K562 (cell line): ENCODE results near the gene ALDOB. TPM values are rescaled to one million over a fixed set of nuclear protein-coding genes. Genes with fewer than 3 reads are reported as not detected.

Experiments
- ATAC-seq: fragments of 200-7000 bp; cut with Tn5 transposase; 3 replicates; pipeline ENCODE4 v1.9.1; 2020; ENCODE audit warnings: moderate library complexity
- BruUV-seq: library from RNA; stranded (reverse); fragments of 400-500 nt; replicated peaks from 2 replicates; lab custom pipeline; 2021; lab: Mats Ljungman, UMichigan
- CTCF ChIA-PET: fragments of 300-600 bp; formaldehyde crosslinking; extraction: SDS; loops from one replicate; lab custom pipeline; 2021; ENCODE audit warnings: low intra/inter-chr PET ratio; lab: Yijun Ruan, JAX
- POLR2A ChIA-PET: fragments of 300-600, 350-650 bp; sonication (Branson Sonifier 250); formaldehyde crosslinking; extraction: SDS; loops from one replicate; lab custom pipeline; 2021; ENCODE audit warnings: antibody characterized with exemption, inconsistent platforms; lab: Yijun Ruan, JAX
- DNase-seq, 4 experiments: peaks; one replicate each; pipeline versions ENCODE4 v3.0.0 to v3.0.0-alpha.2; 2011 to 2018; ENCODE audit warnings: low spot score in 3 of 4, mixed read lengths in 3 of 4; ENCODE audit errors: extremely low read depth in 1 of 4
- FAIRE-seq: peaks from 2 replicates; lab custom pipeline; 2011; peaks lifted over from hg19 to GRCh38; lab: Jason Lieb, UNC
- H2AFZ ChIP-seq: 2 replicates; pipeline ENCODE4 v1.6.0; 2011; ENCODE audit warnings: low read depth, low read length, control low read depth, inconsistent platforms
- H3K27ac ChIP-seq: fragments of 200-600 bp; 3 replicates; pipeline ENCODE4 v1.8.0; 2011; ENCODE audit warnings: low read depth, mild to moderate bottlenecking, control low read depth, inconsistent platforms, low read length, moderate library complexity, mixed read lengths; ENCODE audit errors: extremely low read depth
- H3K27me3 ChIP-seq, 2 experiments: fragments of 300-600 bp in 1 of 2; 2 replicates in 1 of 2; 3 replicates in 1 of 2; pipeline versions ENCODE4 v1.6.0 to v1.8.0; 2011; ENCODE audit warnings: inconsistent platforms in 2 of 2, low read length in 2 of 2, mild to moderate bottlenecking in 1 of 2, mixed read lengths in 1 of 2, moderate library complexity in 1 of 2; ENCODE audit not compliant: control insufficient read depth in 2 of 2, insufficient read depth in 2 of 2
- H3K36me3 ChIP-seq: fragments of 300-600 bp; 3 replicates; pipeline ENCODE4 v1.8.0; 2011; ENCODE audit warnings: mild to moderate bottlenecking, low read length, inconsistent platforms; ENCODE audit not compliant: control insufficient read depth, insufficient read depth
- H3K4me1 ChIP-seq, 2 experiments: fragments of 200-600 bp in 1 of 2; replicated peaks in 1 of 2; 2 replicates in 1 of 2; 3 replicates in 1 of 2; pipeline versions ENCODE4 v1.5.1 to v1.8.0; 2011; ENCODE audit warnings: inconsistent platforms in 2 of 2, low read length in 2 of 2, mild to moderate bottlenecking in 1 of 2, mixed read lengths in 1 of 2, moderate library complexity in 1 of 2; ENCODE audit not compliant: control insufficient read depth in 2 of 2, insufficient read depth in 2 of 2
- H3K4me2 ChIP-seq: 2 replicates; pipeline ENCODE4 v1.6.1; 2011; ENCODE audit warnings: low read length, control low read depth, inconsistent platforms, mixed read lengths; ENCODE audit not compliant: insufficient read depth
- H3K4me3 ChIP-seq: fragments of 200-600 bp; sonication (generic), shearing (Covaris generic); 2 replicates; pipeline ENCODE4 v1.5.1; 2016; ENCODE audit warnings: control low read depth, inconsistent platforms
- H3K79me2 ChIP-seq: fragments of 200-600 bp; 3 replicates; pipeline ENCODE4 v1.8.0; 2011; ENCODE audit warnings: low read length, inconsistent platforms; ENCODE audit not compliant: control insufficient read depth, insufficient read depth
- H3K9ac ChIP-seq, 2 experiments: 2 replicates each; pipeline versions ENCODE4 v1.6.0 to v1.6.1; 2011; ENCODE audit warnings: low read depth in 2 of 2, low read length in 2 of 2, control low read depth in 1 of 2, inconsistent platforms in 1 of 2, mild to moderate bottlenecking in 1 of 2, mixed read lengths in 1 of 2; ENCODE audit not compliant: insufficient read depth in 1 of 2
- H3K9me1 ChIP-seq: one replicate; pipeline ENCODE4 v1.6.0; 2011; ENCODE audit warnings: inconsistent platforms, mild to moderate bottlenecking, low read length, moderate library complexity; ENCODE audit not compliant: control insufficient read depth, insufficient read depth
- H3K9me3 ChIP-seq: replicated peaks from 2 replicates; pipeline ENCODE4 v1.5.1; 2011; ENCODE audit warnings: low read depth, low read length, inconsistent platforms; ENCODE audit not compliant: control insufficient read depth, insufficient read depth
- H4K20me1 ChIP-seq: replicated peaks from 2 replicates; pipeline ENCODE4 v1.6.1; 2011; ENCODE audit warnings: low read length, inconsistent platforms, mixed read lengths; ENCODE audit not compliant: control insufficient read depth, insufficient read depth
- BRF1 ChIP-seq: IDR thresholded peaks from 3 replicates; pipeline ENCODE4 v1.6.1; 2011; ENCODE audit warnings: borderline replicate concordance, mild to moderate bottlenecking; ENCODE audit not compliant: insufficient read length; ENCODE audit errors: extremely low read depth
- CEBPG ChIP-seq, 3 experiments: fragments of 200-800 bp in 1 of 3; sonication (Bioruptor generic) in 1 of 3; sonication (generic) in 1 of 3; formaldehyde crosslinking in 1 of 3; IDR thresholded peaks in 2 of 3; conservative IDR thresholded peaks in 1 of 3; 2 replicates each; pipeline versions ENCODE4 v1.6.1 to v1.8.0; 2016 to 2022; ENCODE audit warnings: missing compliant biosample characterization in 2 of 3, missing genetic modification characterization in 2 of 3, mild to moderate bottlenecking in 1 of 3, missing genetic modification reagents in 1 of 3
- EWSR1 ChIP-seq: fragments of 450-650 bp; IDR thresholded peaks from 2 replicates; pipeline ENCODE4 v1.6.1; 2018; ENCODE audit warnings: borderline replicate concordance, mild to moderate bottlenecking, low read depth, moderate library complexity; ENCODE audit not compliant: partially characterized antibody
- MEIS2 ChIP-seq: fragments of 450-650 bp; IDR thresholded peaks from 2 replicates; pipeline ENCODE4 v1.6.1; 2014; ENCODE audit warnings: mild to moderate bottlenecking; ENCODE audit not compliant: partially characterized antibody
- TEAD4 ChIP-seq, 2 experiments: sonication (generic) in 1 of 2; formaldehyde crosslinking in 1 of 2; IDR thresholded peaks; 2 replicates each; pipeline versions ENCODE4 v1.6.1 to v1.8.0; 2012 to 2022; ENCODE audit warnings: borderline replicate concordance in 1 of 2, inconsistent platforms in 1 of 2, low read length in 1 of 2, mild to moderate bottlenecking in 1 of 2, missing genetic modification reagents in 1 of 2
- WGBS: fragments of 100-300 bp; shearing (Covaris generic); methylation state at CpG from one replicate; pipeline ENCODE4 v1.1.6; 2016; ENCODE audit warnings: low coverage, mixed read lengths; ENCODE audit not compliant: insufficient coverage; ENCODE audit errors: missing lambda C conversion rate; 5-methylcytosine and 5-hydroxymethylcytosine counted together
- in situ Hi-C: fragments of 300-500 bp; cut with MboI; formaldehyde crosslinking; loops from 4 replicates; pipeline ENCODE4 v1.15.0; 2018; ENCODE audit warnings: inconsistent platforms, mixed read lengths
- intact Hi-C: fragments of 100-400 bp; cut with micrococcal nuclease; formaldehyde crosslinking; loops from 2 replicates; pipeline ENCODE4 v1.14.2; 2022
- polyA plus RNA-seq, 8 experiments: library from polyadenylated mRNA; depleted of rRNA in 4 of 8; stranded (reverse) in 5 of 8; unstranded in 3 of 8; fragments of >200 nt; fragmentation: Nextera tagmentation in 2 of 8; fragmentation: Illumina TruSeq in 1 of 8; extraction: Ambion mirVana in 2 of 8; extraction: Trizol in 1 of 8; gene quantifications; 2 replicates each; pipeline versions ENCODE4 v1.2.1 to v1.2.3, GENCODE V29; 2011 to 2014; ENCODE audit warnings: inconsistent platforms in 1 of 8, missing spikeins in 1 of 8
- total RNA-seq, 7 experiments: library from RNA; depleted of rRNA in 6 of 7; stranded (reverse); fragments of >200 nt in 6 of 7; fragmentation: Illumina TruSeq in 2 of 7; extraction: Trizol in 2 of 7; gene quantifications; 2 replicates each; pipeline versions ENCODE4 v1.2.1 to v1.2.3, GENCODE V29; 2011 to 2021; ENCODE audit warnings: low replicate concordance in 1 of 7

Gene ALDOB
- total and polyA plus RNA-seq, 9 of the 15 experiments (the other 6 are each of a cell fraction or from before 2014, with no cell fraction given), result 0.80 TPM; not detected in 8

GRCh38 chr9:101428909-101429308, 6.7 kb downstream of the ALDOB start:
- BruUV-seq, result no TSS peak

GRCh38 chr9:101427957-101428655, 7.5 kb downstream of the ALDOB start:
- Histone ChIP-seq H4K20me1 (no peaks in the 10 kb centered on the region), H3K4me1 (no peaks in the 10 kb centered on the region), H3K9me1 (no peaks in the 10 kb centered on the region), H3K36me3 (no peaks in the 10 kb centered on the region), H2AFZ (no peak overlapping the region), H3K9ac (no peak overlapping the region)
- 3% methylated on average over 3 of the region's 3 CpGs for WGBS
- POLR2A ChIA-PET, result no interaction called here
- no TSS peak for BruUV-seq
- DNase-seq (no peak), FAIRE-seq (no peak)
- no peak for TF ChIP-seq TEAD4 (IDR thresholded peaks at IDR 0.05; ENCODE audit: low read length)
- TF ChIP-seq TEAD4 (CRISPR knock-in tag; IDR thresholded peaks at IDR 0.05; ENCODE audit: borderline replicate concordance), result no peak
- no peak for TF ChIP-seq MEIS2
- TF ChIP-seq EWSR1, result no peak
- TF ChIP-seq, all 486 proteins: peak for 0
- CTCF ChIA-PET, result interaction anchor here (0.9 kb wide), 1 partner anchor 102 kb away, joined by 3 read pairs; no protein-coding TSS in a partner anchor
- Histone ChIP-seq H3K4me3 (no peak overlapping the region), H3K79me2 (no peaks in the 10 kb centered on the region), H3K9me3 (no peaks in the 10 kb centered on the region), H3K27me3 (peaks cover 6 to 26% of the 10 kb centered on the region in 2 experiments; a peak in 3 of 5 replicates), H3K27ac (no peak overlapping the region), H3K4me2 (no peak overlapping the region)
- ATAC-seq, result no peak
- in situ Hi-C loops (no loop called here), intact Hi-C loops (no loop called here)

More at GRCh38 chr9:101428909-101429308, 6.7 kb downstream of the ALDOB start:
- no peak for ATAC-seq
- ChIA-PET POLR2A (no interaction called here), CTCF (interaction anchor here (0.9 kb wide), 1 partner anchor 101 kb away, joined by 3 read pairs; no protein-coding TSS in a partner anchor)
- in situ Hi-C loops (no loop called here), intact Hi-C loops (no loop called here)
- Histone ChIP-seq H2AFZ (no peak overlapping the region), H3K9me1 (no peaks in the 10 kb centered on the region), H3K36me3 (no peaks in the 10 kb centered on the region), H3K9ac (no peak overlapping the region), H3K27ac (no peak overlapping the region), H3K4me1 (no peaks in the 10 kb centered on the region), H4K20me1 (no peaks in the 10 kb centered on the region), H3K9me3 (no peaks in the 10 kb centered on the region), H3K27me3 (peaks cover 6 to 26% of the 10 kb centered on the region in 2 experiments; a peak in 3 of 5 replicates), H3K4me2 (no peak overlapping the region), H3K4me3 (no peak overlapping the region), H3K79me2 (no peaks in the 10 kb centered on the region)
- DNase-seq, result no peak
- 0% methylated on average over 3 of the region's 3 CpGs for WGBS
- TF ChIP-seq BRF1, result no peak
- TF ChIP-seq CEBPG (CRISPR knock-in tag; IDR thresholded peaks at IDR 0.05), result no peak
- TF ChIP-seq CEBPG (tag; conservative IDR thresholded peaks at IDR 0.05 in 1 of 2, IDR thresholded peaks at IDR 0.05 in 1 of 2), result peak in 1 of 2 experiments; percentile 63; a peak in 1 of 4 replicates
- FAIRE-seq, result no peak
